ENCODE data around the gene FYTTD1. TPM values are rescaled to one million over a fixed set of nuclear protein-coding genes. Genes with fewer than 3 reads are reported as not detected.
A peak's percentile ranks its signal among the peaks of the same experiment; 100 is the strongest.

FYTTD1 gene
- total RNA-seq, 1 experiment from 2014 or later, result 23.7 TPM

GRCh38 chr3:197807969-197808587 lies 58.4 kb downstream of the FYTTD1 start (continued):
- no peak for TF ChIP-seq ZNF121 (CRISPR knock-in tag; IDR thresholded peaks at IDR 0.05)
- TF ChIP-seq, protein P1, sequence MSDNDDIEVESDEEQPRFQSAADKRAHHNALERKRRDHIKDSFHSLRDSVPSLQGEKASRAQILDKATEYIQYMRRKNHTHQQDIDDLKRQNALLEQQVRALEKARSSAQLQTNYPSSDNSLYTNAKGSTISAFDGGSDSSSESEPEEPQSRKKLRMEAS (CRISPR knock-in tag; IDR thresholded peaks at IDR 0.05), result no peak

DNA sequence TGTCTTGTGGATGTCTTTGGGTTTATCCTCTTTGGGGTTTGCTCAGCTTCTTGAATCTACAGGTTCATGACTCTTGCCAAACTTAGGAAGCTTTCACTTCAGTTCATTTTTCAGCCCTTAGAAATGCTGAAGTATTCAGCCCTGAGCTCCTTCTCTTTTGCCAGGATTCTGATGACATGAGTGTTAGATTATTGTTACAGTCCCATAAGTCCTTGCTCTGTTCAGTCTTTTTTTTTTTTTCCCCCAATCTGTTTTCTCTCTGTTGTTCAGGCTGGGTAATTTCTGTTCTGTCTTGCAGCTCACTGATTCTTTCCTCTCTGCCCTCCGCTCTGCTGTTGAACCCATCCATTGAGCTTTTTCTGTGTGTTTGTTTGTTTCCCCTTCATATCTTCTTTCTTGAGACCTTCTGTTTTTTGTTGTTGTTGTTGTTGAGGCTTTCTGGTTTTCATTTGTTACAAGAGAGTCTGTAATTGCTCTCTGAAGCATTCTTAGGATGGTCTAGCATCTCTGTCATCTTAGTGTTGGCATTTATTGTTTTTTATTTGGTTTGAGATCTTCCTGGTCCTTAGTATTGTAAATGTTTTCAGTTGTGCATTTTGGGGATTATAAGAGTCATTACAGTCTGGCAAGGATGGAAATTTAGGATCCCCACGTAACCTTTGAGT lies 59.8 kb downstream of the FYTTD1 start:
- CTCF ChIA-PET, result interaction anchor here (0.7 kb wide), 1 partner anchor 692 kb away, joined by 4 read pairs; no protein-coding TSS in a partner anchor
- H3K9me3 Mint-ChIP-seq, result no peaks in the 10 kb centered on the region

GRCh38 chr3:197810901-197811300 lies 61.2 kb downstream of the FYTTD1 start:
- Mint-ChIP-seq H3K27me3 (ENCODE audit: low read depth) (no peaks in the 10 kb centered on the region), H3K4me3 (no peak overlapping the region), H3K27ac (no peak overlapping the region), H3K9me3 (no peaks in the 10 kb centered on the region), H3K36me3 (peaks cover 5% of the 10 kb centered on the region; the same call in 1 of the 2 replicates), H3K4me1 (peaks cover 28% of the 10 kb centered on the region)
- ChIA-PET CTCF (no interaction called here), POLR2A (no interaction called here)
- DNase-seq (ENCODE audit: low spot score) (no peak), ATAC-seq (no peak)
- no peak for TF ChIP-seq ZNF219 (CRISPR knock-in tag; IDR thresholded peaks at IDR 0.05; ENCODE audit: borderline replicate concordance)
- TF ChIP-seq ZNF423 (CRISPR knock-in tag; IDR thresholded peaks at IDR 0.05), result no peak
- TF ChIP-seq GABPB1 (CRISPR knock-in tag; IDR thresholded peaks at IDR 0.05), result no peak

More for the DNA sequence above, 59.8 kb downstream of the FYTTD1 start:
- no peaks in the 10 kb centered on the region for H3K27me3 Mint-ChIP-seq (ENCODE audit: low read depth)
- no peak for ATAC-seq
- POLR2A ChIA-PET, result interaction anchor here (0.6 to 0.7 kb wide), 2 partner anchors 16 to 34 kb away, joined by 3 read pairs; no protein-coding TSS in a partner anchor
- no peak for DNase-seq (ENCODE audit: low spot score)
- H3K4me3 Mint-ChIP-seq, result no peak overlapping the region
- peaks cover 5% of the 10 kb centered on the region; the same call in 1 of the 2 replicates for H3K36me3 Mint-ChIP-seq
- H3K27ac Mint-ChIP-seq, result peak overlapping the region; percentile 60
- H3K4me1 Mint-ChIP-seq, result peaks cover 16% of the 10 kb centered on the region
- no peak for TF ChIP-seq CBFB (CRISPR knock-in tag; IDR thresholded peaks at IDR 0.05; ENCODE audit: low read depth)
- TF ChIP-seq, protein P2, sequence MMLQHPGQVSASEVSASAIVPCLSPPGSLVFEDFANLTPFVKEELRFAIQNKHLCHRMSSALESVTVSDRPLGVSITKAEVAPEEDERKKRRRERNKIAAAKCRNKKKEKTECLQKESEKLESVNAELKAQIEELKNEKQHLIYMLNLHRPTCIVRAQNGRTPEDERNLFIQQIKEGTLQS (CRISPR knock-in tag; conservative IDR thresholded peaks at IDR 0.05), result no peak
- TF ChIP-seq ATF2 (CRISPR knock-in tag; IDR thresholded peaks at IDR 0.05; ENCODE audit: borderline replicate concordance, low read depth), result no peak

GRCh38 chr3:197811343-197811742 lies 61.7 kb downstream of the FYTTD1 start:
- peaks cover 29% of the 10 kb centered on the region for H3K4me1 Mint-ChIP-seq
- no peak overlapping the region for H3K27ac Mint-ChIP-seq
- no peak overlapping the region for H3K4me3 Mint-ChIP-seq
- peaks cover 3% of the 10 kb centered on the region; the same call in 1 of the 2 replicates for H3K36me3 Mint-ChIP-seq
- H3K9me3 Mint-ChIP-seq, result no peaks in the 10 kb centered on the region
- ChIA-PET POLR2A (no interaction called here), CTCF (no interaction called here)
- no peak for DNase-seq (ENCODE audit: low spot score)
- no peak for ATAC-seq
- no peaks in the 10 kb centered on the region for H3K27me3 Mint-ChIP-seq (ENCODE audit: low read depth)
- TF ChIP-seq NR2C2 (CRISPR knock-in tag; IDR thresholded peaks at IDR 0.05) (no peak), TP53 (CRISPR knock-in tag; IDR thresholded peaks at IDR 0.05) (no peak), GTF2I (CRISPR knock-in tag; conservative IDR thresholded peaks at IDR 0.05) (no peak), ATF2 (CRISPR knock-in tag; IDR thresholded peaks at IDR 0.05; ENCODE audit: borderline replicate concordance, low read depth) (no peak), NFATC4 (CRISPR knock-in tag; IDR thresholded peaks at IDR 0.05) (no peak), ZBTB21 (CRISPR knock-in tag; IDR thresholded peaks at IDR 0.05; ENCODE audit: borderline replicate concordance) (no peak), CBFB (CRISPR knock-in tag; IDR thresholded peaks at IDR 0.05; ENCODE audit: low read depth) (no peak), ZMAT4 (CRISPR knock-in tag; IDR thresholded peaks at IDR 0.05) (no peak), ZNF138 (CRISPR knock-in tag; conservative IDR thresholded peaks at IDR 0.05) (no peak), CREM (CRISPR knock-in tag; IDR thresholded peaks at IDR 0.05) (no peak), ZNF263 (CRISPR knock-in tag; IDR thresholded peaks at IDR 0.05; ENCODE audit: low read depth) (no peak), ZSCAN18 (CRISPR knock-in tag; IDR thresholded peaks at IDR 0.05) (no peak)
- TF ChIP-seq, protein P3, sequence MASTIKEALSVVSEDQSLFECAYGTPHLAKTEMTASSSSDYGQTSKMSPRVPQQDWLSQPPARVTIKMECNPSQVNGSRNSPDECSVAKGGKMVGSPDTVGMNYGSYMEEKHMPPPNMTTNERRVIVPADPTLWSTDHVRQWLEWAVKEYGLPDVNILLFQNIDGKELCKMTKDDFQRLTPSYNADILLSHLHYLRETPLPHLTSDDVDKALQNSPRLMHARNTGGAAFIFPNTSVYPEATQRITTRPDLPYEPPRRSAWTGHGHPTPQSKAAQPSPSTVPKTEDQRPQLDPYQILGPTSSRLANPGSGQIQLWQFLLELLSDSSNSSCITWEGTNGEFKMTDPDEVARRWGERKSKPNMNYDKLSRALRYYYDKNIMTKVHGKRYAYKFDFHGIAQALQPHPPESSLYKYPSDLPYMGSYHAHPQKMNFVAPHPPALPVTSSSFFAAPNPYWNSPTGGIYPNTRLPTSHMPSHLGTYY (CRISPR knock-in tag; IDR thresholded peaks at IDR 0.05), result no peak
- TF ChIP-seq, protein P1 (CRISPR knock-in tag; IDR thresholded peaks at IDR 0.05), result no peak
